HUES48 (cell line): ENCODE measurements around the gene ACADVL.
"Not testable (repeated sequence)": the region's sequence is repeated elsewhere in the genome, so short reads cannot be mapped to it uniquely, and the experiment has no call there.

Experiments used
- H3K27ac ChIP-seq: one replicate; pipeline ENCODE4 v1.7.0; 2013; ENCODE audit warnings: low read depth, low read length, inconsistent platforms
- H3K27me3 ChIP-seq: 2 replicates; pipeline ENCODE4 v1.6.1; 2013; ENCODE audit warnings: mild to moderate bottlenecking, low read length; ENCODE audit not compliant: control insufficient read depth, insufficient read depth
- H3K36me3 ChIP-seq: 2 replicates; pipeline ENCODE4 v1.6.1; 2013; ENCODE audit warnings: low read length; ENCODE audit not compliant: control insufficient read depth, insufficient read depth
- H3K4me1 ChIP-seq: 2 replicates; pipeline ENCODE4 v1.6.1; 2013; ENCODE audit warnings: mild to moderate bottlenecking, low read length; ENCODE audit not compliant: control insufficient read depth, insufficient read depth
- H3K4me3 ChIP-seq: 2 replicates; pipeline ENCODE4 v1.5.1; 2013; ENCODE audit warnings: mild to moderate bottlenecking, low read depth, low read length
- H3K9ac ChIP-seq: 2 replicates; pipeline ENCODE4 v1.6.1; 2013; ENCODE audit warnings: mild to moderate bottlenecking, low read depth, low read length, moderate library complexity
- H3K9me3 ChIP-seq: 2 replicates; pipeline ENCODE4 v1.6.1; 2013; ENCODE audit warnings: low read length; ENCODE audit not compliant: control insufficient read depth, insufficient read depth

The ACADVL gene

DNA sequence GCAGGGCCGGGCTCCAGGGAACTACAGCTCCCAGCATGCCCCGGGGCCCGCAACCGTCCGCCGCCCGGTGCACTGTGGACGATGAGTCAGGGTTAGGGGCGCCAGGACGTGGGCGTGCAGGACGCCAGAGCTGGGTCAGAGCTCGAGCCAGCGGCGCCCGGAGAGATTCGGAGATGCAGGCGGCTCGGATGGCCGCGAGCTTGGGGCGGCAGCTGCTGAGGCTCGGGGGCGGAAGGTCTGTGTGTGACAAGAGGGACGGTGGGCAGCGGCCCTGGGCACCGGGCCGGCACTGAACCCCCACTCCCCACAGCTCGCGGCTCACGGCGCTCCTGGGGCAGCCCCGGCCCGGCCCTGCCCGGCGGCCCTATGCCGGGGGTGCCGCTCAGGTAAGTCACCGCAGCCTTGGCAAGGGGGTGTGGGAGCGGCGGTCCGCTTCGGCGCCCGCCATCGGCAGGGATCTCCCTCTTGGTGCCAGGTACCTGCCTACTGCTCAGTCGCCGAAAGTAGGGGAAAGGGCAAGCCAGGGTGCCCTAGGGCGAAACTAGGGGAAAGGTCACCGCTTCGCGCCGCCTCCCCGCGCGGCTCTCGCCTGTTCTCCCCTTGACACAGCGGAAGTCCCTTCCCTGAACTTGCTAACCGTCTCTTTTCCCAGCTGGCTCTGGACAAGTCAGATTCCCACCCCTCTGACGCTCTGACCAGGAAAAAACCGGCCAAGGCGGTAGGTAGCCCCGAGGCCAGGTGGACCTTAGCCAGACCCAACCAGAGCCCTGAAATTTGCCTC is at the start of gene ACADVL, which contains the start of gene DLG4:
Gene ACADVL (plus strand): TSS at position 127 of the 781 bp plus-strand sequence. CDS start 47 bp downstream, at position 174.
Gene DLG4 (minus strand): TSS at position 25 of the 781 bp plus-strand sequence.
- Histone ChIP-seq H3K9me3 (no peaks in the 10 kb centered on the region), H3K27ac (peak within 1 kb of the TSS; percentile 90), H3K4me1 (peaks cover 32% of the 10 kb centered on the region), H3K4me3 (peak within 1 kb of the TSS; percentile 91), H3K27me3 (no peaks in the 10 kb centered on the region), H3K9ac (peak within 1 kb of the TSS; percentile 76), H3K36me3 (peaks cover 38% of the 10 kb centered on the region)

DNA sequence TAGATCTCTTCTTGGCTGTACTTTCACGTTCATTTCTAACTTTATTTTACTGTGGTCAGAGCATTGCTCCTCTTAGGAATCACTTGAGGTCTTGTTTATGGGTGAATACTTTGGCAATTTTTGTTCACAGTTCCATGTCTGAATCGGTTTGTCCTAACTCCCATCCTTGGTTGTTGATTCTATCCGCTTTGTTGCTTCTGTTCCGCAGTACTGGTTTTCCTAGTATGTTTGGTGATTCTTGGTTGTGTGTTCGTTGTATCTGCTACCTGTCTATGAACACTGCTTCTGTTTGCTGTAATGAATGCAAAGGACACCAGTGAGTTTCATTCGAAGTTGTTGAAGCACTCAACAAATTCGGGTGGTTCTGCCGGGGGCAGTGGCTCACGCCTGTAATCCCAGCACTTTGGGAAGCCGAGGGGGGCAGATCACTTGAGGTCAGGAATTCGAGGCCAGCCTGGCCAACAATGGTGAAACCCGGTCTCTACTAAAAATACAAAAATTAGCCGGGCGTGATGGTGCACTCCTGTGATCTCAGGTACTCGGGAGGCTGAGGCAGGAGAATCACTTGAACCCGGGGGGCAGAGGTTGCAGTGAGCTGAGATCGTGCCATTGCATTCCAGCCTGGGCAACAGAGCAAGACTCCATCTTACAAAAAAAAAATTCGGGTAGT is 47.1 kb upstream of the ACADVL start:
- not testable (repeated sequence) for H3K4me1 ChIP-seq, H3K9ac ChIP-seq, H3K36me3 ChIP-seq, H3K27ac ChIP-seq, H3K4me3 ChIP-seq, H3K9me3 ChIP-seq
- H3K27me3 ChIP-seq = peaks cover 30% of the 10 kb centered on the region

DNA sequence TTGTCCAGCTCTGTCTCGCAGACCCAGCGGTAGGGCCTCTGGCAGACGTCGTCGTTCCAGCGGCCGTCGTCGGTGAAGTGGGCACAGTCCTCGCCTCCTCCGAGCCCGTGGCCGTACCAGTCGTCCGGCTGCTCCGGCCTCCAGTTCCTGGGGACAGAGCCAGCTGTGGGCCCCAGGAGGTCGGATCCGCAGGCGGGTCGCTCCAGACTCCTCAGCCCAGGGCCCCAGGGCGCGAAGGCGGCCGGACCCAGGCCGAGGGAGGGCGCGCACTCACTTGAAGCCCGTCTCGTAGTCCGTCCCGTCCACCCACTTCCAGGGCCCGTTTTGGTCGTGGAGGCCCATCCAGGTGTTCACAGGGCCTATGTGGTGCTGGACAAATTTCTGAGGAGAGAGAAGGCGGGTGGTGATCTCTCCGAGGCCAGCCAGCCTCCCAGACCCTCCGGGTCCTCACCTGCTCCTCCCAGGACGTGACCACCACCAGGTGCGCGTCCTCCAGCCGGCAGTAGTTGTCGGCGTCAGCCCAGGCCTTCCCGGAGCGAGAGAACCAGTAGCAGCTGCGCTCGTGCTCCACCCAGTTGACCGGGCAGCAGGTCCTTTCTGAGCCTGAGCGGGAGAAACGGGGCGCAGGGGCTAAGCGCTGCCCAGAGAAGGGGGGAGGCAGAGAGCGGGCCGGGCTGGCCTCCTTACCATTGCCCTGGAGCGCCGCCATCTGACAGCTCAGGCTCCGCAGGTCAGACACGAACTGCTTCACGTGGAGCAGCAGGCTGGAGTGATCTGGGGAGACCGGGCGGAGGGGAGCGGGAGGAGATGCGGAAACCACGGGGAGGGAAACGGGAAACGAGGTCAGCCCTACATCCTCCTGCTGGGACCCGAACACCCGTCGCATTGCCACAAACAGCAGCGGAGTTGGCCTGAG is 45.8 kb upstream of the ACADVL start:
- no peak overlapping the region for H3K27ac ChIP-seq
- H3K9ac ChIP-seq = no peak overlapping the region
- peaks cover 36% of the 10 kb centered on the region for H3K27me3 ChIP-seq
- H3K4me1 ChIP-seq = peaks cover 5% of the 10 kb centered on the region
- H3K36me3 ChIP-seq = no peaks in the 10 kb centered on the region
- peak overlapping the region; percentile 39 for H3K4me3 ChIP-seq
- no peaks in the 10 kb centered on the region for H3K9me3 ChIP-seq

DNA sequence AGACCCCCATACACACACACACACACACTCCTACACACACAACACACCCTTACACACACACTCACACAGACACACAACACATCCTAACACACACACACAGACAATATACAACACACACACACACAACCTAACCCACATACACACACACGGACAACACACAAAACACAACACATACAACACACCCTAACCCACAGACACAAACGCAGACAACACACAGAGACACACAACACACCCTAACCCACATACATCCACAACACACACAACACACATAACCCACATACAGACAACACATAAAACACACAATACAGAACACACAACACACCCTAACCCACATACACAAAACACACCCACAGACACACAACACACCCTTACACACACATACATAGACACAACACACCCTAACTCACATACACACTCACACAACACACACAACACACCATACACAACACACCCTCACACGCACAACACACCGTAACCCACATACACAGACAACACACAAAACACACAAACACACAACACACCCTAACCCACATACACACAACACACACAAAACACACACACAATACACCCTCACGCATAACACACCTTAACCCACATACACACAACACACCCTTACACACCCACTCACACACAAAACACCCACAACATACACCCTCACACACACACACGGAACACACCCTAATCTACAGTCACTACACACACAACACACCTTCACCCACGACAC is 45.0 kb upstream of the ACADVL start:
- Histone ChIP-seq H3K9ac (no peak overlapping the region), H3K27ac (no peak overlapping the region), H3K4me3 (peak overlapping the region; percentile 39; the same call in 1 of the 2 replicates), H3K4me1 (peaks cover 5% of the 10 kb centered on the region), H3K9me3 (no peaks in the 10 kb centered on the region), H3K36me3 (no peaks in the 10 kb centered on the region), H3K27me3 (peaks cover 36% of the 10 kb centered on the region)

DNA sequence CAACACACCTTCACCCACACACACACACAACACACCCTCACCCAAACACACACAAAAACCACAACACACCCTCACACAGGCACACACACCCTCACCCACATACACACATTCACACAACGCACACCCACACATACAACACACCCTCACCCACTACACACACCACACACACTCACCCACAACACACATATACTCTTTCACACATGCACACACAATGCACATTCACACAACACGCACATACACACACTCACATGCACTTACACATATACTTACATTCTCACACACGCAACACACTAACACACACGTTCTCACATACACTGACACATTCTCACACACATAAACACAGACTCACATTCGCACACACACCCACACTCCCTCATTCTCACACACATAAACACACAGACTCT is 44.4 kb upstream of the ACADVL start:
- peaks cover 5% of the 10 kb centered on the region for H3K4me1 ChIP-seq
- H3K27me3 ChIP-seq = peaks cover 36% of the 10 kb centered on the region
- H3K9ac ChIP-seq = no peak overlapping the region
- H3K36me3 ChIP-seq = no peaks in the 10 kb centered on the region
- H3K9me3 ChIP-seq = no peaks in the 10 kb centered on the region
- H3K4me3 ChIP-seq = no peak overlapping the region
- H3K27ac ChIP-seq = no peak overlapping the region

DNA sequence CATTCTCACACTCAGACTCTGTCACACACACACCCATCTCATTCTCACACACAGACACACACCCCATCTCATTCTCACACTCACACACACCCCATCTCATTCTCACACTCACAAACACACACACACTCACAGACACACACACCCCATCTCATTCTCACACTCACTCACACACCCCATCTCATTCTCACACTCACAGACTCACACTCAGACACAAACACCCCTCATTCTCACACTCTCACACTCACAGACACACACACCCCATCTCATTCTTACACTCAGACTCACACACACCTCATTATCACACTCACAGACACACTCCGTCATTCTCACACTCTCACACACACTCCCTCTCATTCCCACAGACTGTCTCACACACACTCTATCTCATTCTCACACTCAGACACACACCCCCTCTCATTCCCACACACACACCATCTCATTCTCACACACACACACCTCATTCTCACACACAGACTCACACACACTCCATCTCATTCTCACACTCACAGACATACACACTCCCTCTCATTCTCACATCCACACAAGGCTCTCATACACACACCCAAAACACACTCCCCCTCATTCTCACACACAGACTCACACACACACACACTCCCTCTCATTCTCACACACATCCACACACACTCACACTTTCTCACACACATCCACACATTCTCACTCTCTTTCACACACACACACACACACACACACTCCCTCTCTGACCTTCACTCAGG is 43.5 kb upstream of the ACADVL start:
- Histone ChIP-seq H3K4me1 (peaks cover 5% of the 10 kb centered on the region), H3K9me3 (no peaks in the 10 kb centered on the region), H3K27me3 (peaks cover 36% of the 10 kb centered on the region), H3K27ac (no peak overlapping the region), H3K9ac (no peak overlapping the region), H3K36me3 (no peaks in the 10 kb centered on the region), H3K4me3 (no peak overlapping the region)

DNA sequence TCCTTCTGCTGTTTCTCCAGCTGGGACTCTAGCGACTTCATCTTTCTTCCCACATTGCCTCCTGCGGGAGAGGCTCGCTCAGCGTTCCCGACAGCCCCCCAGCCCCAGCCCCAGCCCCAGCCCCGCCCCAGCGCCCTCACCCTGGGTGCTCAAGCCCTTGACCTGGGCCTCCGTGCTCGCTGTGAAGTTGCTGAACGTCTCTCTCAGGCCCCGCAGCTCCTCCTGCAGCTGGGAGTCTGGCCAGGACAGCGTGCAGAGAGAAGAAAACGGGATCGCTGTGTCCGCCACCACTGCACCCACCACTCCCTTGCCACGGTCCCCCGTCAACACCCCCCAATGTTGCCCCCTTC is 42.9 kb upstream of the ACADVL start:
- H3K4me1 ChIP-seq = peaks cover 5% of the 10 kb centered on the region
- peak overlapping the region; percentile 76 for H3K4me3 ChIP-seq
- no peak overlapping the region for H3K9ac ChIP-seq

DNA sequence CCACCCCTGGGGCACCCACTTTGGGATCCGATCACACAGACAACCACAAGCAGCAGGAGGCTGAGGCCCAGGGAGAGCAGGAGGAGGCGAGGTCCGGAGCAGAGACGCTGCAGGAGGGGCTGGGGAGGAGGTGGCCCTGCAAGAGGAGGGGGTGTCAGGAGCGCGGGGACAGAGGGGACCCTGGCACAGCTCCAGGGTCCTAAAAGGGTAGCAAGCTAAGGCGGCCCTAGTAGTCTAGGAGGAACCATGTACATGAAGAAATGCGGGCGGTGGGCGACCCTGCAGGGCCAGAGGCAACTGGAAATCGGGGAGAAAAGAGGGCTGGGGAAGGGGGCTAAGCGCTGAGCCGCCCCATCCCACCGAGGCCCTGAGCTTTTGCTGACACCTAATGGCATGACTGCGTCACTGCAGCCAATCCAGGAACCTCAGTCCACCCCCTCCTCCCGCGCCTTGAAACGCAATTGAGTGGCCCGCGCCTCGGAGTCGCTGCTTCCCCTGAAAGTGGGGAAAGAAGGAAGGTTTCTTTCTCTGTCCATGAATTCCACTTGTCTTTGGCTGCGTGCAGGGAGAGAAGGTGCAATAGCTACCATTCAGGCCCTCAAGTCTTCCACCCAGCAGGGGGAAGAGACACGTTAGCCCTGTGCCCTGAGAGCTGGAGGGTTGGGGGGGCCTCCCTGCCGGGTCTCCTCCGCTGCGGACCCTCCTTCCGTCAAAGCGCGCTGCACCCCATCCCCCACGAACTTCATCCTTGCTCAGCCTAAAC is 42.4 kb upstream of the ACADVL start:
- peak overlapping the region; percentile 72 for H3K27ac ChIP-seq
- H3K4me3 ChIP-seq = peak overlapping the region; percentile 76

More for the DNA sequence above, 42.9 kb upstream of the ACADVL start:
- Histone ChIP-seq H3K27me3 (peaks cover 36% of the 10 kb centered on the region), H3K36me3 (no peaks in the 10 kb centered on the region), H3K27ac (no peak overlapping the region), H3K9me3 (no peaks in the 10 kb centered on the region)

DNA sequence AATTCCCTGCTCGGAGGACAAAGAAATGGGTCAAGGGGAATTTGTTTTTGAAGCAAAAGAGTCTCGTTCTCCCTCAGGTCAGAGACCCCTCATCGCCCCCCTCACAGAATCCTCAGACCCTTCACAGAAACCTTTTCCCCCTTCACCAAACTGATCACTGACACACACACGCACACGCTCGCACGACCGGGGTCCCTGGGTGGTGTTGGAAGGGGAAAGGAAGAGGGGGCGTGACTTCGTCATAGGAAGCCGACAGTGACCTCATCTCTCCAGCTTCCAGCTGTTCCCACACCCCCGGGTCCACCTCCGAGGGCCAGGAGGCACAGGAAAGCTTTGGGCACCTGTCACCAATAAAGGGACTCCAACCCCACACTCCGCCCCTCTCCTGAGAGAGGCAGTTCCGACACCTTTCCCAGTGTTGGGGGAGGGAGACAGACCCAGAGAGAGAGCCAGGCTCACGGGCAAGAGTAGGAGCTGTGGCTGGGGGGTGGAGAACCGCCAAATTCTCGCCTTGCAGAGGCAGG is 41.7 kb upstream of the ACADVL start:
- peak overlapping the region; percentile 72 for H3K27ac ChIP-seq
- H3K36me3 ChIP-seq = no peaks in the 10 kb centered on the region
- H3K9me3 ChIP-seq = no peaks in the 10 kb centered on the region
- peaks cover 5% of the 10 kb centered on the region for H3K4me1 ChIP-seq
- peak overlapping the region; percentile 49 for H3K9ac ChIP-seq
- H3K4me3 ChIP-seq = peak overlapping the region; percentile 76
- peaks cover 36% of the 10 kb centered on the region for H3K27me3 ChIP-seq

More for the DNA sequence above, 42.4 kb upstream of the ACADVL start:
- Histone ChIP-seq H3K9ac (peak overlapping the region; percentile 49), H3K36me3 (no peaks in the 10 kb centered on the region), H3K4me1 (peaks cover 5% of the 10 kb centered on the region), H3K9me3 (no peaks in the 10 kb centered on the region), H3K27me3 (peaks cover 36% of the 10 kb centered on the region)
